ENCODE data around the gene SERINC3.

GRCh38 chr20:44561876-44562275 is 40.0 kb upstream of the SERINC3 start:
- TF ChIP-seq POLR2AphosphoS5 (IDR thresholded peaks at IDR 0.05) (no peak), POLR2A (IDR thresholded peaks at IDR 0.05) (no peak)

Data from gastroesophageal sphincter (tissue), 2 donors.